ENCODE results near the gene SSTR4. TPM values are rescaled to one million over a fixed set of nuclear protein-coding genes. Genes with fewer than 3 reads are reported as not detected.

SSTR4 gene
- total and polyA plus RNA-seq, 9 of the 15 experiments (the other 6 are each of a cell fraction or from before 2014, with no cell fraction given), result not detected

GRCh38 chr20:23084845-23085365, 49.8 kb downstream of the SSTR4 start:
- POLR2A ChIA-PET, result no interaction called here
- CTCF ChIA-PET (ENCODE audit: low intra/inter-chr PET ratio), result no interaction called here
- intact Hi-C loops (cut with micrococcal nuclease), result no loop called here

More at GRCh38 chr20:23084845-23085365, 49.8 kb downstream of the SSTR4 start:
- Histone ChIP-seq H3K36me3 (ENCODE audit: control insufficient read depth, insufficient read depth, low read length) (no peaks in the 10 kb centered on the region), H3K27me3 (ENCODE audit: control insufficient read depth in 2 of 2, insufficient read depth in 2 of 2, low read length in 2 of 2) (no peaks in the 10 kb centered on the region), H3K9ac (ENCODE audit: insufficient read depth in 1 of 2, low read depth in 2 of 2, low read length in 2 of 2) (no peak overlapping the region), H3K9me3 (replicated peaks; ENCODE audit: control insufficient read depth, insufficient read depth, low read depth, low read length) (no peaks in the 10 kb centered on the region), H3K27ac (ENCODE audit: extremely low read depth, low read depth, low read length) (no peak overlapping the region), H3K9me1 (ENCODE audit: control insufficient read depth, insufficient read depth, low read length) (no peaks in the 10 kb centered on the region), H4K20me1 (replicated peaks; ENCODE audit: control insufficient read depth, insufficient read depth, low read length) (no peaks in the 10 kb centered on the region), H3K4me1 (replicated peaks in 1 of 2; ENCODE audit: control insufficient read depth in 2 of 2, insufficient read depth in 2 of 2, low read length in 2 of 2) (peaks cover 28 to 52% of the 10 kb centered on the region in 2 experiments; a peak in 4 of 5 replicates), H3K79me2 (ENCODE audit: control insufficient read depth, insufficient read depth, low read length) (no peaks in the 10 kb centered on the region), H3K4me2 (ENCODE audit: insufficient read depth, low read length) (no peak overlapping the region), H3K4me3 (no peak overlapping the region), H2AFZ (ENCODE audit: low read depth, low read length) (no peak overlapping the region)
- TF ChIP-seq TFE3 (CRISPR knock-in tag; IDR thresholded peaks at IDR 0.05), result no peak
- TF ChIP-seq SAFB (IDR thresholded peaks at IDR 0.05; ENCODE audit: borderline replicate concordance, low read depth, low read length), result no peak
- no peak for TF ChIP-seq SAP30 (IDR thresholded peaks at IDR 0.05; ENCODE audit: borderline replicate concordance, insufficient read depth, low read depth, low read length, poor library complexity, severe bottlenecking)
- no peak for TF ChIP-seq CREB5 (CRISPR knock-in tag; IDR thresholded peaks at IDR 0.05)
- TF ChIP-seq LCOR (CRISPR knock-in tag; IDR thresholded peaks at IDR 0.05), result no peak
- TF ChIP-seq TCF3 (CRISPR knock-in tag; IDR thresholded peaks at IDR 0.05), result no peak
- no peak for TF ChIP-seq MITF (IDR thresholded peaks at IDR 0.05)
- no peak for TF ChIP-seq SMARCC2 (IDR thresholded peaks at IDR 0.05; ENCODE audit: low read depth)
- TF ChIP-seq SMAD4 (CRISPR knock-in tag; conservative IDR thresholded peaks at IDR 0.05), result no peak
- TF ChIP-seq SRSF1 (IDR thresholded peaks at IDR 0.05; ENCODE audit: low read depth, low read length), result no peak
- no peak for TF ChIP-seq TAF7 (tag; IDR thresholded peaks at IDR 0.05)
- no peak for TF ChIP-seq ZNF24 (IDR thresholded peaks at IDR 0.05)
- BruUV-seq (replicated peaks), result no TSS peak
- 89% methylated on average over 4 of the region's 24 CpGs for WGBS (ENCODE audit: insufficient coverage, low coverage, missing lambda C conversion rate)
- FAIRE-seq (no peak), DNase-seq (ENCODE audit: extremely low read depth in 1 of 4, low spot score in 3 of 4) (no peak), ATAC-seq (no peak)
- in situ Hi-C loops (cut with MboI), result no loop called here
